ENCODE measurements around the gene ACSS1.

Gene ACSS1

GRCh38 chr20:25077610-25078169 lies 19.8 kb upstream of the ACSS1 start:
- no peak for DNase-seq

DNA sequence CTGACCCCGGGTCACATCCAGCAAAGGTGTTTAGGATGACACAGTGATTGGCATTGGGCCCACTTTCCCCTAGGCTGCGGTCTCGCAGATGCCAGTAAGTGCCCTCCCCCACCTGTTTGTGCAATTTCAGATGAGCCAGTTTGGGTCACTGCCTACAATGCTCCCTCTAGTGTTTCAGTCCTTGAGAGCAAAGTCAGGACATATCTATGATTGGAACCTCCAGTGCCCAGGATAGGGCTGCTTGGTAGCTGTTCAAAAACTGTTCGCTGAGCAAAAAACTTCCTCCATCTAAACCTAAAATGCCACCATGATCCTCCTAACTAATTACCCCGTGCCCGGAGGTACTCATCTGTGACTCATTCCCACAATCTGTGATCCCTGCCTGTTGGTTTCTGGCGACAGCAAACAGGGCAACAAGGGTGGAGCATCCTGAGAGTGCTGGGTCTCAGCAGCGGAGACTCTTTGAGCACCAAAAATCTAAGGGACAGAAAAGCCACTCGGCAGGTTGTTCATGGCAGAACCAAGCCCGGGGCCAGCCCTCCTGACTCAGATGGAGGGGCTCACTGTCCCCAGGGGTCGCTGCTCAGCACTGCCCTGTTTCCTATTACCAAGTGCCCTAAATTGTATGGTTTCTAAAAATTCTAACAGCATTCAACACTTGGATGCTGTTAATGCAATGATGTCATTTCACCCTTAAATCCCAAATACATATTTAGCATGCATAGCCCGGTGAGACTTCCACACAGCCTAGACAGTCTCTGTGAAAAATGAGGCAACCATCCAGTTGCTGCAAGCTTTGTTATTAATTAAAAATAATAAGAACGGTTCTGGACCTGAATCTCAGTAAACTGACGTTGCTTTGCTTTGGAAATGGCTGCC lies 19.0 kb upstream of the ACSS1 start:
- peak; percentile 57 for DNase-seq

DNA sequence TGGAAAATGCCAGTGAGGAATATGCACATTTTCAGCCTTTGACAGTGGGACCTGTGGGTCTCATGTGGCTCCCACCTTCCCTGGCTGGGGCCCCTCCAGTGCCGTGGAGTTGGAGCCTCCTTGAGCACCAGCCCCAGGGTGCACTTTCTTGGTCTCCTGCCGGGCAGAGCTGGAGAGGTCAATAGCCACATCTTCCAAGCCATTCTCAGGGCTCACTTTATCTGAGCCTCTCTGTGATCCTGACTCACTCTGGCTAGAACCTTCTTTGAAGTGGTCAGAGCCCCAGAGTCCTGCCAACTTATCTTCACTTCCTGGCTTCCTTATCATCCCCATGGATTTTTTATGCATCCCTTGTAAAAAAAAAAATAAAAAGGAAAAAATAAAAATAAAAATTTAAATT lies 18.3 kb upstream of the ACSS1 start:
- DNase-seq: no peak

DNA sequence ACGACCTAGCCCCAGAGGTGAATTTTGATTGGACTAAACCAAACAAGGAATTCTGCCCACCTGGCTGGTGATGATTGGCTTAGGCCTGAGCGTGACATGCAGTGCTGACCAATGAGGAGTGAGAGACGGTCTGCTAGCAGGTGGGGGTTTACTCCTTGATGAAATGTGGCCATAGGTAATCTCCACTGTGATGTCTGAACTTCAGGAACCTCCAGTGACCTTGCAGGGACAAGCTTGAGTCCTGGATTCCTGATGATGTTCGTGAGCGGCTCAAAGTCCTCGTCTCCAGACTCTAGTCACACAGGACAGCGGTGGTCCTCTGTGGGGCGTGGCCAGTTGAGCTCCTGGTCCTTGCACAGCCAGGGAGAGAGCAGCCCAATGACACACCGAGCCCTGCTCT lies 15.6 kb upstream of the ACSS1 start:
- no peak for DNase-seq

DNA sequence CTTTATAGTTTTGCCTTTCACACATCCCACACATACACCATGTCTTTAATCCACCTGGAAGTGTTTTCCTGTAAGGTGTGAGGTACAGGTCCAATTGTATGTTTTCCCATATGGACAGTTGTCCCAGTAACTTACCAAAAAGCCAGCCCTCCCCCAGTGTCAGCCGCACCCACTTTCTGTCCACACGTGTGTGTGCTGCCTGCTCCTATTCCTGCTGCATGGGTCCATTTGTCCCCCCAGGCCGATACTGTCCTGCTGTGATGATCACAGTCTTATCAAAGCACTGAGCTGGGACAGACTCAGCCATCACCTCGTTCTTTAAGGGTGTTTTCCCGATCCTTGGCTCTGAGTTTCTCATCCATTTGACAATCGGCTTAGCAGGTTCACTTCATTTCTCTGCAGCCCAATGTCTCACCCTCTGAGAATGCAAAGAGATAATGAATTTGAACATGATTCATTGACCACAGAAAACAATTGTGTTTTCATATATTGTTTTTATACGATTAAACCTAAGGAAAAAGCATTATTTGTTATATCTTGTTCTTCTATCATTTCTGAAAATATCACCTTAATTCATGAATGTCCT lies 14.4 kb upstream of the ACSS1 start:
- DNase-seq: no peak

GRCh38 chr20:25071734-25072133 lies 13.8 kb upstream of the ACSS1 start:
- no peak for DNase-seq

DNA sequence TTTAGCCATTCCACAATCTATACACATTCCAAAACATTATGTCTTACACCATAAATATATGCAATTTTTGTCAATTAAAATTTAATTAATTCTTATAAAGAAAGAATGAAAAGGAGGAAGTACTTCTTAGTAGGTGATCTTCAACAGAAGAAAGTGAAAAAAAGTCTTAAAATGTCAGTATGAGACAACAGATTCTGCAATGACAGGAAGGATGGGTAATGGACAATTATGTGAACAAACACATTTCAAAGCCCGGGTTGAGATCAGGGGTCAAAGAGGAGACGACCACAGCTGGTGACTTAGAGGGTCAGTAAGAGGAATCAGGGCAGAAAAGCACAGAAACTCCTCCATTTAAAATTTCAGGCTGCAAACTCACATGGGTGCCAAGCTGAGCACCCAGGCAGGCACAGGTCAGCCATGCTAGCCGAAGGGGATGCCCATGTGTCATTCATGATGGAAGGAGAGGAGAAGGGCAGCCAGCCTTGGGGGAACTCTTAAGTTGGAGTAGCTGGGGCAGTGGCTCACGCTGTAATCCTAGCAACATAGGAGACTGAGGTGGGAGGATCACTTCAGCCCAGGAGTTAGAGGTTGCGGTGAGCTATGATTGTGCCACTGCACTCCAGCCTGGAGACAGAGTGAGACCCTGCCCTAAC lies 13.0 kb upstream of the ACSS1 start:
- no peak for DNase-seq

GRCh38 chr20:25067102-25067987 lies 9.4 kb upstream of the ACSS1 start:
- DNase-seq: no peak

DNA sequence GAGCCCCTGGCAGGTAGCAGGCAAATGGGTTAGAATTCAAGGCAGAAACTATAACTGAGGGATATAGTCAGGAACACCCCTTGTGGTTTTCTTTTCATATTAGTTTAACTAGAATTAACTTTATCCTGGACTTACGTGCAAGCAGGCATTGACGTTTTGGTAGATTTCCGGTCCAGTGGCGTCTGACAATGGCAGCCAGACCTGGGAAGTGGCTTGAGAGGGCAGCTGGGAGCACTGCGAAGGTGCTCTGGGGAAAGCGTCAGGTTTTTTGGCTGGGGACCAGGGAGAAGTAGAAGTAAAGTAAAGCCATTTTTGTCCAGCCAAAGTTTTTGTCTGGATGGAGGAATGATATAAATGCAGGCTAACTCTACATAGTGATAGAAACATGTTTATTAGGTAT lies 8.4 kb upstream of the ACSS1 start:
- DNase-seq: no peak

- DNase-seq: no peak
Measured at GRCh38 chr20:25065625-25066338, 7.8 kb upstream of the ACSS1 start.

GRCh38 chr20:25065072-25065624 lies 7.2 kb upstream of the ACSS1 start:
- no peak for DNase-seq

- DNase-seq: no peak
Measured at GRCh38 chr20:25064561-25065071, 6.7 kb upstream of the ACSS1 start.

DNA sequence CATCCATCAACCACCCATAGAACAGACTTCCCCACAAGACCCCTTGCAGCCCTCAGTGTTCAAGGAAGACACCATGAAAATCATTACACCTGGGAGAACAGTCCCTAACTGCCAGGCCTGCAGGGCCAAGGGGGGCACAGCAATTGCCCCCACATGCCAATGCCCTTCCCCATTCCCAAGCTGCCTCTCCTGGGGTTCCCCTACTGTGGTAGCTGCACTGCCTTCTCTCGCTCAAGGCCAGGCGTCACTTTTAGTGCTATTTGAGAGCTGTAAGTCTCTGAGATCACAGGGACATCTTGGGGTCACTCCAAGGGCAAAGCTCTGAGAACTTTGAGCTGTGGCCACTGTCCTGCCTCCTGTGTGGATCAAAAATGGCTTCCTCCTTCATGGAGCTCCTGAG lies 6.0 kb upstream of the ACSS1 start:
- no peak for DNase-seq

DNA sequence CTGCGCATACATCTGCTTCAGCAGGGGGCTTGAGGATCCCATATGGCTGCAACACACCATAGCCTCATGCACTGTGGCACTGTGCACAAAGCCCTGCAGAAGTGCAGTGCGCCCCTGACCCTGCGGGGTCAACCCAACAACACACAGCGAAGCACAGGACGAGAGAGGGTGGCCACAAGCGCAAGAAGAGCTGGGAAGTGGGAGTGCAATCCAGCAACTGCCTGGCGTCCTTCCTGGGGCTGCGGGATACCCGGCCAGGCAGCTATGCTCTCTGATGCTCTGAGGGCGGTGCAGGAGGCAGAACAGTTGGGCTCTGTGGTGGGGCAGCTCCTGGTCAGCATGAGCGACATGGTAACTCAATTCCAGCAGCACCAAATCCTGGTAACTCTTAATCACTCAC lies 5.6 kb upstream of the ACSS1 start:
- DNase-seq: no peak

DNA sequence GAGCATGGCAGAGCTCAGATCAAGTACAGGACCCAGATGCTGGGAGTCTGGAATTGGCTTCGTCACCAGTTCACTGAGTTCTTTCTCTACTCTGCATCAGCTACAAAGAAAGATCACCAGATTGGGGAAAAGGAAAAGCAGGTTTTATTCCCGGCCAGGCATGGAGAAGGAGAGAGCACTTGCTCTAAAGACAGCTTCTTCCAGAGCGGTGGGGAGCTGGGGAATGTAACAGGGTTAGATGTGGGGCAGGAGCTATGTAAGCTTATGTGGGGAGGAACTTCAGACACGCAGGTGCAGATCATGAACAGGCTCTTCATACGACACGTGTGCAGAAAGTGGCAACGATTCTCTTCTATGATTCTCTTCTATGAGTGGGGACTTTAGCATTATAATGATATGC lies 4.9 kb upstream of the ACSS1 start:
- no peak for DNase-seq

DNA sequence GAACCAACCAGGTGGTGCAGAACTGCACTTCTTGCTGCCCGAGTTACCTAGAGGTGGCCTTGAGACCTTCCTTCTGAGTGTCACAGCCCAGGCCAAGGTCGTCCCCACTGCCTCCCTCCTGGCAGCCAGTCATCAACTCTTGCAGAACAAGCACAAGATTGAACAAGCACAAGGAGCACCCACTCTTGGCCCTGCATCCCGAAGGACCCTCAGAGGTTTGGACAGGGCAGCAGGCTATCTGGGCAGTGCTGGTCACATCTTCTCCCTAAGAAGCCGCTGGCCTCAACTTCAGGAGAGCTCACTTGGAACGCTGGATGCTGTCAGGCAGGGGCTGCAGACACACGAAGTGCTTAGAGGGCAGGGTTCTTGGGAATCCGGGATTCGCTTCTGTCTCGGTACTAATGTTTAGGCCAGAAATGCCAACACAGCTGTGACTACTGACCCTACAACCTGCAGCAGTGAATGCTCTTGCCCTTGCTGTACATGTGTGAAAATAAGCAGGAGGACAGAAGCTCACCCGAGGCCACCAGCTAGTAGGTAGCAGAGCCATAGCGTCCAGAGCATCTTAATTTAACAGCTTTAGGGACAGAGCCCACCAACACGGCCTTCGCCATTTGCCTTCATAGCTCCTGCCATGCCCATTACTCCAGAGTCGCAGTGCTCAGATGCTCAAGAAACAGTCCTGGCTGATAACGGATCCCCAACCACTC lies 4.0 kb upstream of the ACSS1 start:
- no peak for DNase-seq

DNA sequence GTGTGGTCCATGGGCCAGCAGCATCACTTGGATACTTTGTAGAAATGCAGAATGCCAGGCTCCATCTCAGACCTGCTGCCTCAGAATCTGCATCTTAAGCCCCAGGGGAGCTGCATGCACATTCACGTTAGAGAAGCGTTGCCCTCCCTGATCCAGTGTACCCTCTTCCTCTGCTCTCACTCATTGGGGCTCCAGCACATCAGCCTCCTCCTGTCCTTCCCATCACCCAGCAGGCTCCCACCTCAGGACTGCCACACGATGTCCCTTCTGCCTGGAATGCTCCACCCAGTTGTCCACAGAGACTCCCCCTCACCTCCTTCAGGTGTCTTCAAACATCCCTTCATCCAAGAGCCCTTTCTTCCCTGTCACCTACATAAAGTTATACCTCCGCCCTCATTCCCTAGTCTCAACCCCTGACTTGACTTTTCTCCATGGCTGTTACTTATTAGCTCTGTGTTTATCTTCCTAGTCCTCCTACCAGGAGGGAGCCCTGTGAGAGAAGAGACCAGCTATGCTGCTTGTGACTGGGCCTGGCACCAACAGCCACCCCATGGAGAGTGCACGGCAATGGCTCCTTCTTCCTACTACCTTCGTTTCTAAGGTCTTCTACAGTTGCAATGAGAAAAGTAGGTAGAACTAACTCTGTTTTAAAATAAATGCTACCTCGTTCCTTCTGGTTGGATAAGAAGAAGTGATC lies 3.3 kb upstream of the ACSS1 start:
- no peak for DNase-seq

DNA sequence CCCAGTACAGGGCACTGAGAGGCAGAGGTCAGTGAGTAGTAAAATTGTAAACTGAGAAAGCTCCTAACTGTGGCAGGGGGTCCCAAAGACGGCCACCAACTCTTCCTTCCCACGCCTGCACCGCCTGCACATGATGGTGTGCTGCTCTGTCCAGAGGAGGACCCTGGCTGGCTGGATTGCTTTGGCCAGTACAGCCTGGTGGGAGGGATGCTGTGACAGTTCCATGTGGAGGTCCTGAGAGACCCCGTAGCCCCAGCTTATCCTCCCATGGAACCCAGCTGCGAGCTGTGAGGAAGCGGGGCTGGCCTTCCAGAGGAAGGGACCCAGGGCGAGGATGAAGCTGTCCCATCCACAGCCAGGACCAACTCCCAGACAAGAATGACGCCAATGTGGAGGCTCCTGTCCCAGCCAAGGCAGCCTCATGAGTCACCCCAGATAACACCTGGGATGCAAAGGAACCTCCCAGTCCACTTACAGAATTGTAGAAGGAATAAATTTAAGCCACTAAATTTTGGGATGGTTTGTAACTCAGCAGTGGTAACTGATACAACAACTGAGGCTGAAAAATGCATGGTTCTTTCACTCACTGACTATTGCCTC lies 2.0 kb upstream of the ACSS1 start:
- DNase-seq: no peak

All from NCI-H524 treated with DMSO at 0.1 percent for 48 hours (cell line).